ENCODE measurements around the gene SLC41A2.

Gene SLC41A2

DNA sequence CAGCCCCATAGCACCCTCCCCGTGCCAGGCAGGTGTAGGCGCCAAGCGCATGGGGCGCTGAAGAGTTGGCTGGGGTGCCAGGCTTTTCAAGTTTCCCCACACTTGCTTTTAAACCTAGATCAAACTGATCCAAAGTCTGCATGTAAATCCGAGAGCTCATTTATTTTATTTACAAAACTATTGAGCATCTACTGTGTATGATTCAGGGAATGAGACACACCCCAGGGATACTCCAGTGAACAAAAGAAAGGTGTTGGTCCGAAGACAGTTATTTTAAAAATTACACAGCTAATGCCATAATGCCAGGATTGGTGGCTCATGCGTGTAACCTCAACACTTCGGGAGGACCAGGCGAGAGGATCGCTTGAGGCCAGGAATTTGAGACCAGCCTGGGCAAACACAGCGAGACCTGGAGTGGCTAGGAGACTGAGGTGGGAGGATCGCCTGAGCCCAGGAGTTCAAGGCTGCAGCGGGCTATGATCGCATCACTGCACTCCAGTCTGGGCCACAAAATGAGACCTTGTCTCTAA, 780 bp upstream of the SLC41A2 start:
- Histone ChIP-seq H3K4me3 (ENCODE audit: low read depth, low read length) (peak overlapping the region; percentile 74), H3K4me1 (peaks cover 3% of the 10 kb centered on the region; the same call in 1 of the 2 replicates), H3K27me3 (peaks cover 28% of the 10 kb centered on the region), H3K9me3 (no peaks in the 10 kb centered on the region), H3K36me3 (no peaks in the 10 kb centered on the region)
- TF ChIP-seq, protein P1, sequence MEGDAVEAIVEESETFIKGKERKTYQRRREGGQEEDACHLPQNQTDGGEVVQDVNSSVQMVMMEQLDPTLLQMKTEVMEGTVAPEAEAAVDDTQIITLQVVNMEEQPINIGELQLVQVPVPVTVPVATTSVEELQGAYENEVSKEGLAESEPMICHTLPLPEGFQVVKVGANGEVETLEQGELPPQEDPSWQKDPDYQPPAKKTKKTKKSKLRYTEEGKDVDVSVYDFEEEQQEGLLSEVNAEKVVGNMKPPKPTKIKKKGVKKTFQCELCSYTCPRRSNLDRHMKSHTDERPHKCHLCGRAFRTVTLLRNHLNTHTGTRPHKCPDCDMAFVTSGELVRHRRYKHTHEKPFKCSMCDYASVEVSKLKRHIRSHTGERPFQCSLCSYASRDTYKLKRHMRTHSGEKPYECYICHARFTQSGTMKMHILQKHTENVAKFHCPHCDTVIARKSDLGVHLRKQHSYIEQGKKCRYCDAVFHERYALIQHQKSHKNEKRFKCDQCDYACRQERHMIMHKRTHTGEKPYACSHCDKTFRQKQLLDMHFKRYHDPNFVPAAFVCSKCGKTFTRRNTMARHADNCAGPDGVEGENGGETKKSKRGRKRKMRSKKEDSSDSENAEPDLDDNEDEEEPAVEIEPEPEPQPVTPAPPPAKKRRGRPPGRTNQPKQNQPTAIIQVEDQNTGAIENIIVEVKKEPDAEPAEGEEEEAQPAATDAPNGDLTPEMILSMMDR (IDR thresholded peaks at IDR 0.05; ENCODE audit: low read depth, low read length): no peak
- DNase-seq: no peak

DNA sequence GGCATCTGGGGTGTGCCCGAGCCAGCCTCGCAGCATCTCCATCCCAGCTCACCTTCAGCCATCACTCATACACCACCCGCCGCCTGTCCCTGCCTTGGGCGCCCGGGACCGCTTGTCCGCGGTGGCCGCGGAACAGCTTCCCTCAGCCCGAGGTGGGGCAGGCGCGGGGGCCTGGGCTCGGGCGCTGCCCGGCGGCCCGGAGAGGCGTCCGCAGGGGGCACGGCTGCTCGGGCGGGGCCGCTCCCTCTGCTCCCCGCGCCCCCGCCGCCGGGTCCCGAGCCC, 430 bp downstream of the SLC41A2 start:
- no peak for DNase-seq
- Histone ChIP-seq H3K4me3 (ENCODE audit: low read depth, low read length) (peak overlapping the region; percentile 74), H3K9me3 (no peaks in the 10 kb centered on the region), H3K36me3 (no peaks in the 10 kb centered on the region), H3K4me1 (peaks cover 3% of the 10 kb centered on the region; the same call in 1 of the 2 replicates), H3K27me3 (peaks cover 29% of the 10 kb centered on the region)
- TF ChIP-seq, protein P1 (IDR thresholded peaks at IDR 0.05; ENCODE audit: low read depth, low read length): no peak

DNA sequence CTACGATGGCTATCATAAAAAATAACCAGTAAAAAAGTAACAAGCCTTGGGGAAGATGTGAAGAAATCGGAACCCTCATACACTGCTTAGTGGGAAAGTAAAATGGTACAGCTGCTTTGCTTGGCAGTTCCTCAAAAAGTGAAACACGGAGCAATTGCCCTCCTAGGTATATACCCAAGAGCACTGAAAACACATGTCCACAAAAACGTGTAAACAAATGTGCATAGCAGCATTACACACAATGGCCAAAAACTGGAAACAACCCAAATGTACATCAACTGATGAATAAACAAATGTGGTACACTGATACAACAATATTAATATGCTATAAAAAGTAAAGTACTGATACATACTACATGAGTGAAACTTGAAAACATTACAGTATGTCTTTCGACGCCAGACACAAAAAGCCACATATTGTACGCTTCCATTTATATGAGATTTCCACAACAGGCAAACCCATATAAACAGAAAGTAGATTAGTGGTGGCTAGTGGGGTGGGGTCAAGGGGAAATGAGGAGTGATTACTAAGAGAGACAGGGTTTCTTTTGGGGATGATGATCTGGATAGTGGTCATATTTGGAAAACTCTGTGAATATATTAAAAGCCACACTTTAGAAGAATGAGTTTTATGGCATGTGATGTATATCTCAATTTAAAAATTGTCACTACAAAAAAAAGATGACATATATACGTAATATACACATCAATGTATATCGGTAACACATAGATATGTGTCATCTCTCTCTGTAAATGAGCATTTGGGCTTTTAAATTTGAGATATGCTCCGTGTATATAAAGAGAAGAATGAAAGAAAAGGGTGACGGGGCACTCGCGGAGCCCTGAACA, 996 bp downstream of the SLC41A2 start:
- peak overlapping the region; percentile 74 for H3K4me3 ChIP-seq (ENCODE audit: low read depth, low read length)
- no peak for DNase-seq

DNA sequence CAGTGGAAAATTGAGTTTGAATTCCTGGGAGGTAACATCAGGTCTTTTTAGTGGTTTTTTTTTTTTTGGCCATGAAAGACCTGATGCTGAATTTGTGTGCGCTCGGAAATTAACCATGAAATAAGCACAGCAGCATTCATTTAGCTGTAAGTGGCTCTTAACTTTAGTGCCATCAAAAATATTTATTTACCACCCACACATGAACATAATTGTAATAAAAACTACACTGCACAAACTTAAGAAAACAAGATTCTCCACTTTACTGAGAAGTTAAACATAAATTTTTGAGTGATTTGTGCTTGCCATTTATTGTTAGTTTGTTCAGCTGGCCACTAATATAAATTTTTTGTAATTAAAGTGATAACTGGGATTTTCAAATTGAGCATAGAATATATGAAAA, 2.4 kb downstream of the SLC41A2 start:
- Histone ChIP-seq H3K36me3 (no peaks in the 10 kb centered on the region), H3K4me3 (ENCODE audit: low read depth, low read length) (no peak overlapping the region), H3K4me1 (peaks cover 3% of the 10 kb centered on the region; the same call in 1 of the 2 replicates), H3K27me3 (peaks cover 29% of the 10 kb centered on the region), H3K9me3 (no peaks in the 10 kb centered on the region)
- DNase-seq: no peak
- TF ChIP-seq, protein P1 (IDR thresholded peaks at IDR 0.05; ENCODE audit: low read depth, low read length): no peak

More for the DNA sequence above, 996 bp downstream of the SLC41A2 start:
- TF ChIP-seq, protein P1 (IDR thresholded peaks at IDR 0.05; ENCODE audit: low read depth, low read length): no peak
- Histone ChIP-seq H3K4me1 (peaks cover 3% of the 10 kb centered on the region; the same call in 1 of the 2 replicates), H3K36me3 (no peaks in the 10 kb centered on the region), H3K27me3 (peaks cover 29% of the 10 kb centered on the region), H3K9me3 (no peaks in the 10 kb centered on the region)

DNA sequence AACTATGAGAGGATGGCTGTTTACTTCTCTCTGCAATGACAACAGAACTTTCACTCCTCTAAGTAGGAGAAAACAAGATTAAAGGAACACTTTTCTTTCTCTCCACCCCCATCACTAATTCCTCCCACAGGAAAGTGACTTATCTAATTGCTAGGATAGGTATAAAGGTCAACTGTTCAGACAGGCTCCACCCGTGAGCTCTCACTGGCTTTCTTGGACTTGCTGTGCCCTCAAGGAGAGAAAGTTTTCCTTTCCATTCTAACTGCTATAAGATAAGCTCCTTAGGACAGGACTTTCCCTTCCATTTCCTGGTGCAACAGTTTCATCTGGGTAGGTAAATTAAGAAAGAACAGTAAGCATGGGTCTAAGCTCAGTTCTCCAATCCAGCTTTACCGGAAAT, 4.8 kb downstream of the SLC41A2 start:
- Histone ChIP-seq H3K9me3 (no peaks in the 10 kb centered on the region), H3K36me3 (no peaks in the 10 kb centered on the region), H3K4me3 (ENCODE audit: low read depth, low read length) (no peak overlapping the region), H3K27me3 (peaks cover 32% of the 10 kb centered on the region), H3K4me1 (no peaks in the 10 kb centered on the region)
- DNase-seq: no peak
- TF ChIP-seq, protein P1 (IDR thresholded peaks at IDR 0.05; ENCODE audit: low read depth, low read length): no peak

DNA sequence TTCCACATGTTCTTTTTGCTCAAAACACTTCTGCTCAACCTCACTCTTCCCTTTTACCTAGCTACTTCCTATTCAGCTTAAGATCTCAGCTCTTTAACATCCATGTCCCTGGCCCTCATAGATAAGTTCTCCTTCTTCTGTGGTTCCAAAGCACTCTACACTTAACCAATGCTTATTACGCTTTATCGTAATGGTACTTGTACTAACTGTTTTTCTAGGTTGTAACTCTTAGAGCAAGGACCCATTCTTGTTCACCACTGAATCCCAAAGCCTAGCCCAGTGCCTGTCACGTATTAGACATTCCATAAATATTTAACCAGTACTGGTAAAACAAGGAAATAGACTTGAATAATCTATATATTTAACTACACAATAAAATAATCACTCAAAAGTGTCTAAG, 5.3 kb downstream of the SLC41A2 start:
- no peaks in the 10 kb centered on the region for H3K4me1 ChIP-seq
- no peak for DNase-seq
- TF ChIP-seq, protein P1 (IDR thresholded peaks at IDR 0.05; ENCODE audit: low read depth, low read length): no peak
- no peak overlapping the region for H3K4me3 ChIP-seq (ENCODE audit: low read depth, low read length)
- H3K27me3 ChIP-seq: peaks cover 32% of the 10 kb centered on the region
- no peaks in the 10 kb centered on the region for H3K9me3 ChIP-seq
- no peaks in the 10 kb centered on the region for H3K36me3 ChIP-seq

Measured in BE2C (cell line).